Spleen (tissue), 11 donors: Measurements from ENCODE around the gene GNB1L. TPM values are rescaled to one million over a fixed set of nuclear protein-coding genes. Genes with fewer than 3 reads are reported as not detected.

ENCODE experiments used
- DNase-seq: peaks from one replicate; pipeline ENCODE4 v3.0.0-alpha.2; 2020
- H3K27ac ChIP-seq, 8 donors: fragments of 200-600 bp; sonication (generic) in 7 of 8; 1 replicate in 4 of 8; 2 replicates in 4 of 8; pipeline versions ENCODE4 v1.5.0 to v1.8.0; 2016 to 2021; ENCODE audit warnings: inconsistent platforms in 4 of 8, mild to moderate bottlenecking in 4 of 8, moderate library complexity in 1 of 8
- H3K27me3 ChIP-seq, 7 donors: fragments of 200-600 bp; sonication (generic) in 6 of 7; replicated peaks in 1 of 7; 1 replicate in 4 of 7; 2 replicates in 3 of 7; pipeline versions ENCODE4 v1.5.0 to v1.8.0; 2016 to 2021; ENCODE audit warnings: inconsistent platforms in 3 of 7, mild to moderate bottlenecking in 1 of 7
- H3K36me3 ChIP-seq, 6 donors: fragments of 200-600 bp; sonication (generic) in 5 of 6; 1 replicate in 4 of 6; 2 replicates in 2 of 6; pipeline versions ENCODE4 v1.5.0 to v1.8.0; 2016 to 2021; ENCODE audit warnings: inconsistent platforms in 2 of 6
- H3K4me1 ChIP-seq, 6 donors: fragments of 200-600 bp; sonication (generic) in 5 of 6; 1 replicate in 3 of 6; 2 replicates in 3 of 6; pipeline versions ENCODE4 v1.5.0 to v1.8.0; 2016 to 2021; ENCODE audit warnings: inconsistent platforms in 3 of 6
- H3K4me3 ChIP-seq, 8 donors: fragments of 200-600 bp; sonication (generic) in 7 of 8; 1 replicate in 4 of 8; 2 replicates in 4 of 8; pipeline versions ENCODE4 v1.5.0 to v1.8.0; 2016 to 2021; ENCODE audit warnings: inconsistent platforms in 4 of 8, mild to moderate bottlenecking in 4 of 8, moderate library complexity in 2 of 8
- H3K9me3 ChIP-seq, 8 donors: fragments of 200-600 bp; sonication (generic) in 7 of 8; 1 replicate in 4 of 8; 2 replicates in 4 of 8; pipeline versions ENCODE4 v1.5.0 to v1.8.0; 2016 to 2021; ENCODE audit warnings: inconsistent platforms in 4 of 8
- CTCF ChIP-seq, 11 experiments: fragments of 200-600 bp in 7 of 11; fragments of 450-650 bp in 4 of 11; sonication (generic) in 4 of 11; IDR thresholded peaks in 8 of 11; conservative IDR thresholded peaks in 3 of 11; 1 replicate in 7 of 11; 2 replicates in 4 of 11; pipeline versions ENCODE4 v1.4.0 to v1.8.0; 2016 to 2021; ENCODE audit warnings: antibody characterized with exemption in 11 of 11, inconsistent platforms in 4 of 11, mild to moderate bottlenecking in 1 of 11
- POLR2A ChIP-seq, 3 donors: fragments of 450-650 bp; IDR thresholded peaks; one replicate each; pipeline ENCODE4 v1.5.1; 2017; ENCODE audit warnings: antibody characterized with exemption in 3 of 3, mild to moderate bottlenecking in 1 of 3
- POLR2AphosphoS5 ChIP-seq, 3 donors: sonication (generic); formaldehyde crosslinking; IDR thresholded peaks; one replicate each; pipeline ENCODE4 v1.5.1; 2017; ENCODE audit warnings: antibody characterized with exemption in 3 of 3
- WGBS, 5 donors: extraction: QIAGEN DNeasy Blood & Tissue Kit in 3 of 5; methylation state at CpG; one replicate each; pipeline versions ENCODE4 v1.1.5 to v1.1.7; 2013 to 2018; 5-methylcytosine and 5-hydroxymethylcytosine counted together
- intact Hi-C: fragments of 100-400 bp; cut with DNase I; formaldehyde crosslinking; loops from one replicate; pipeline ENCODE4 v1.15.0; 2023; ENCODE audit warnings: low total_unique reads
- polyA plus RNA-seq, 3 donors: library from polyadenylated mRNA; stranded (reverse); fragments of 200-250 nt; gene quantifications; one replicate each; pipeline ENCODE4 v1.2.1, GENCODE V29; 2013
- total RNA-seq, 7 donors: library from RNA; depleted of rRNA in 3 of 7; stranded (reverse); fragments of >200 nt in 3 of 7; fragmentation: NEBNext Ultra II Directional in 4 of 7; extraction: Animal tissue kit (Norgen Biotek cat#: 25700) in 4 of 7; gene quantifications; one replicate each; pipeline versions ENCODE4 v1.1.0 to v1.2.1, GENCODE V29; 2016 to 2021
- donor health status: healthy with polysubstance abuse.
- donor health status: DM: no; HTN: no; CAD: no; lungs with moderate emphysema.
- donor health status: DM: no; HTN: no; CAD: no.
- donor health status: Bipolar disorder and iron deficiency.
- donor health status: healthy.
- donor health status: DM: no; HTN: no; CAD: no.
- donor health status: DM: yes; HTN: yes; CAD: no.

The GNB1L gene
- total and polyA plus RNA-seq, 10 donors, result 5.7 to 10.4 (median 7.9) TPM

- TF ChIP-seq CTCF (IDR thresholded peaks at IDR 0.05 in 8 of 11, conservative IDR thresholded peaks at IDR 0.05 in 3 of 11) (peak in 2 of 11 experiments; percentile 0 to 21), POLR2AphosphoS5 (IDR thresholded peaks at IDR 0.05) (peak; percentile 74 to 83 (median 80)), POLR2A (IDR thresholded peaks at IDR 0.05) (no peak)
- 16 to 27% (median 19%) methylated on average over 34 to 35 of the region's 35 CpGs for WGBS, 5 donors
- peak overlapping the region in 7 of 8 donors; percentile 37 to 73 (median 45) for H3K4me3 ChIP-seq
- peaks cover 6 to 53% (median 41%) of the 10 kb centered on the region in 6 donors for H3K4me1 ChIP-seq
- peak; percentile 87 for DNase-seq
- no peaks in the 10 kb centered on the region for H3K9me3 ChIP-seq
- H3K36me3 ChIP-seq, result no peaks in the 10 kb centered on the region
- intact Hi-C loops, result no loop called here
- peak overlapping the region; percentile 38 to 80 (median 74) for H3K27ac ChIP-seq
- H3K27me3 ChIP-seq, result peaks cover 0 to 100% (median 82%) of the 10 kb centered on the region in 7 donors
Observed at GRCh38 chr22:19767427-19768341, 87.0 kb downstream of the GNB1L start.

- intact Hi-C loops, result no loop called here
- no peaks in the 10 kb centered on the region for H3K36me3 ChIP-seq
- H3K4me3 ChIP-seq, result peak overlapping the region; percentile 8 to 73 (median 45)
- no peaks in the 10 kb centered on the region for H3K9me3 ChIP-seq
- H3K27ac ChIP-seq, result peak overlapping the region; percentile 48 to 80 (median 74)
- TF ChIP-seq POLR2A (IDR thresholded peaks at IDR 0.05), result no peak
- peak in 2 of 3 donors; percentile 49 to 69 for TF ChIP-seq POLR2AphosphoS5 (IDR thresholded peaks at IDR 0.05)
- TF ChIP-seq CTCF (IDR thresholded peaks at IDR 0.05 in 8 of 11, conservative IDR thresholded peaks at IDR 0.05 in 3 of 11), result peak in 8 of 11 experiments; percentile 16 to 56 (median 32)
- 0 to 2% (median 1%) methylated on average over 46 to 103 of the region's 103 CpGs for WGBS, 5 donors
- peaks cover 6 to 47% (median 35%) of the 10 kb centered on the region in 6 donors for H3K4me1 ChIP-seq
- H3K27me3 ChIP-seq, result peaks cover 0 to 100% (median 91%) of the 10 kb centered on the region in 7 donors
- peak; percentile 91 for DNase-seq
Observed at GRCh38 chr22:19766511-19767426, 87.9 kb downstream of the GNB1L start.

GRCh38 chr22:19766240-19766510 lies 88.5 kb downstream of the GNB1L start:
- DNase-seq, result no peak
- peaks cover 0 to 100% (median 97%) of the 10 kb centered on the region in 7 donors for H3K27me3 ChIP-seq
- no peaks in the 10 kb centered on the region for H3K9me3 ChIP-seq
- peaks cover 6 to 53% (median 39%) of the 10 kb centered on the region in 6 donors for H3K4me1 ChIP-seq
- no peaks in the 10 kb centered on the region for H3K36me3 ChIP-seq
- WGBS, 5 donors, result 0 to 8% (median 2%) methylated on average over 5 to 36 of the region's 36 CpGs; no CpG with 5 or more reads in 1 of the 5 donors
- peak overlapping the region in 7 of 8 donors; percentile 37 to 73 (median 45) for H3K4me3 ChIP-seq
- intact Hi-C loops, result no loop called here
- TF ChIP-seq POLR2A (IDR thresholded peaks at IDR 0.05) (no peak), CTCF (IDR thresholded peaks at IDR 0.05 in 8 of 11, conservative IDR thresholded peaks at IDR 0.05 in 3 of 11) (no peak), POLR2AphosphoS5 (IDR thresholded peaks at IDR 0.05) (no peak)
- peak overlapping the region; percentile 48 to 80 (median 74) for H3K27ac ChIP-seq
